HCT116 (cell line): ENCODE measurements around the gene B4GALT4. TPM values are rescaled to one million over a fixed set of nuclear protein-coding genes. Genes with fewer than 3 reads are reported as not detected.
A peak's percentile ranks its signal among the peaks of the same experiment; 100 is the strongest.

Experiments used
- ATAC-seq: fragments of 200-7000 bp; cut with Tn5 transposase; 2 replicates; pipeline ENCODE4 v1.9.1; 2020; ENCODE audit warnings: mild to moderate bottlenecking, moderate library complexity
- BruUV-seq: library from RNA; stranded (reverse); fragments of 400-500 nt; replicated peaks from 2 replicates; lab custom pipeline; 2021; lab: Mats Ljungman, UMichigan
- CTCF ChIA-PET: fragments of 300-600 bp; sonication (Branson Sonifier 250); formaldehyde crosslinking; loops from one replicate; lab custom pipeline; 2021; ENCODE audit warnings: antibody characterized with exemption; lab: Charles Lee
- POLR2A ChIA-PET: fragments of 300-600, 350-600 bp; sonication (Branson Sonifier 250); formaldehyde crosslinking; loops from one replicate; lab custom pipeline; 2021; ENCODE audit warnings: antibody characterized with exemption; lab: Charles Lee
- RAD21 ChIA-PET, 2 experiments: fragments of 300-600 bp; sonication (Branson Sonifier 250); formaldehyde crosslinking; loops; one replicate each; lab custom pipeline; 2023; ENCODE audit warnings: low total read pairs in 2 of 2; ENCODE audit not compliant: uncharacterized antibody in 2 of 2, unreplicated experiment in 2 of 2, low non-redundant PET in 1 of 2; lab: Charles Lee
- DNase-seq: peaks from one replicate; pipeline ENCODE4 v3.0.0-alpha.2; 2010; ENCODE audit warnings: low read depth, low spot score
- H2AFZ ChIP-seq: fragments of 200-600 bp; shearing (Covaris generic), sonication (generic); 2 replicates; pipeline ENCODE4 v1.6.1; 2017; ENCODE audit warnings: low read depth, mixed run types, mixed read lengths, antibody characterized with exemption, low read length; ENCODE audit not compliant: poor library complexity, severe bottlenecking
- H3K27ac ChIP-seq: 2 replicates; pipeline ENCODE4 v1.5.1; 2012; ENCODE audit warnings: low read depth, low read length
- H3K27me3 ChIP-seq: fragments of 200-600 bp; sonication (generic); 2 replicates; pipeline ENCODE4 v1.6.1; 2016; ENCODE audit warnings: mixed run types, low read length, mixed read lengths; ENCODE audit not compliant: insufficient read depth
- H3K36me3 ChIP-seq, 2 experiments: fragments of 200-500 bp in 1 of 2; fragments of 200-600 bp in 1 of 2; sonication (Bioruptor generic) in 1 of 2; sonication (generic) in 1 of 2; 2 replicates each; pipeline versions ENCODE4 v1.5.1 to v1.6.1; 2014 to 2016; ENCODE audit warnings: low read length in 2 of 2, inconsistent platforms in 1 of 2, mixed read lengths in 1 of 2, mixed run types in 1 of 2; ENCODE audit not compliant: insufficient read depth in 2 of 2, control insufficient read depth in 1 of 2
- H3K4me1 ChIP-seq, 2 experiments: fragments of 200-600 bp in 1 of 2; sonication (generic) in 1 of 2; 2 replicates each; pipeline versions ENCODE4 v1.5.1 to v1.6.1; 2012 to 2017; ENCODE audit warnings: low read length in 2 of 2, inconsistent platforms in 1 of 2, mild to moderate bottlenecking in 1 of 2, mixed read lengths in 1 of 2, mixed run types in 1 of 2, moderate library complexity in 1 of 2; ENCODE audit not compliant: insufficient read depth in 2 of 2, control insufficient read depth in 1 of 2
- H3K4me2 ChIP-seq: fragments of 200-600 bp; sonication (generic); 2 replicates; pipeline ENCODE4 v1.6.1; 2017; ENCODE audit warnings: mixed run types, low read length, mixed read lengths
- H3K4me3 ChIP-seq, 2 experiments: fragments of 200-600 bp in 1 of 2; sonication (generic) in 1 of 2; replicated peaks in 1 of 2; 2 replicates each; pipeline ENCODE4 v1.5.1; 2011 to 2016; ENCODE audit warnings: low read length in 2 of 2, control low read depth in 1 of 2, low read depth in 1 of 2, mild to moderate bottlenecking in 1 of 2, mixed read lengths in 1 of 2, mixed run types in 1 of 2
- H3K79me2 ChIP-seq: fragments of 200-600 bp; sonication (generic); 2 replicates; pipeline ENCODE4 v1.6.1; 2017; ENCODE audit warnings: mild to moderate bottlenecking, mixed run types, low read length, moderate library complexity, mixed read lengths; ENCODE audit not compliant: insufficient read depth
- H3K9ac ChIP-seq: fragments of 200-600 bp; sonication (generic); 2 replicates; pipeline ENCODE4 v1.6.1; 2016; ENCODE audit warnings: low read length, mixed read lengths
- H3K9me2 ChIP-seq: fragments of 200-600 bp; sonication (generic), shearing (Covaris generic); 2 replicates; pipeline ENCODE4 v1.6.1; 2017; ENCODE audit warnings: mixed run types, mild to moderate bottlenecking, moderate library complexity; ENCODE audit not compliant: insufficient read depth
- H3K9me3 ChIP-seq, 2 experiments: fragments of 200-500 bp in 1 of 2; fragments of 200-600 bp in 1 of 2; sonication (Bioruptor generic) in 1 of 2; sonication (generic) in 1 of 2; 2 replicates each; pipeline ENCODE4 v1.6.1; 2014 to 2017; ENCODE audit warnings: low read length in 2 of 2, mixed read lengths in 2 of 2, inconsistent platforms in 1 of 2, low read depth in 1 of 2, mild to moderate bottlenecking in 1 of 2, mixed run types in 1 of 2, moderate library complexity in 1 of 2; ENCODE audit not compliant: control insufficient read depth in 1 of 2, insufficient read depth in 1 of 2
- H4K20me1 ChIP-seq: fragments of 200-600 bp; sonication (generic), shearing (Covaris generic); 2 replicates; pipeline ENCODE4 v1.6.1; 2017; ENCODE audit warnings: mixed run types, mild to moderate bottlenecking, moderate library complexity; ENCODE audit not compliant: insufficient read depth
- CEBPB ChIP-seq: IDR thresholded peaks from 2 replicates; pipeline ENCODE4 v1.6.1; 2012; ENCODE audit warnings: low read depth
- EZH2phosphoT487 ChIP-seq: fragments of 200-600 bp; IDR thresholded peaks from 2 replicates; pipeline ENCODE4 v1.6.1; 2018; ENCODE audit warnings: antibody characterized with exemption, borderline replicate concordance
- FOSL1 ChIP-seq: IDR thresholded peaks from 2 replicates; pipeline ENCODE4 v1.6.1; 2012; ENCODE audit warnings: low read depth
- POLR2AphosphoS5 ChIP-seq: IDR thresholded peaks from 2 replicates; pipeline ENCODE4 v1.6.1; 2011; ENCODE audit warnings: mild to moderate bottlenecking, low read depth, low read length, moderate library complexity
- SRF ChIP-seq: IDR thresholded peaks from 2 replicates; pipeline ENCODE4 v1.6.1; 2012; ENCODE audit warnings: low read depth
- ZFX ChIP-seq: fragments of 450-650 bp; IDR thresholded peaks from 2 replicates; pipeline ENCODE4 v1.6.1; 2017
- ZNF274 ChIP-seq: fragments of 200-500 bp; sonication (Bioruptor generic); IDR thresholded peaks from 2 replicates; pipeline ENCODE4 v1.6.1; 2014; ENCODE audit warnings: mild to moderate bottlenecking, low read depth, low read length, inconsistent platforms
- intact Hi-C: fragments of 100-400 bp; cut with micrococcal nuclease; formaldehyde crosslinking; loops from 2 replicates; pipeline ENCODE4 v1.10.0; 2022
- total RNA-seq: library from RNA; stranded (reverse); gene quantifications from one replicate; pipeline ENCODE4 v1.2.1, GENCODE V29; 2021; ENCODE audit not compliant: unreplicated experiment
- TF ChIP-seq, protein P1 (sequence below), 3 experiments: fragments of 200-600 bp in 1 of 3; sonication (generic) in 1 of 3; IDR thresholded peaks in 2 of 3; conservative IDR thresholded peaks in 1 of 3; 2 replicates each; pipeline ENCODE4 v1.5.1; 2012 to 2017; ENCODE audit warnings: low read depth in 2 of 3, low read length in 2 of 3, antibody characterized with exemption in 1 of 3, borderline replicate concordance in 1 of 3, control low read depth in 1 of 3, mild to moderate bottlenecking in 1 of 3, mixed read lengths in 1 of 3, mixed run types in 1 of 3, moderate library complexity in 1 of 3; ENCODE audit not compliant: insufficient read depth in 1 of 3

B4GALT4 gene
- total RNA-seq, 1 experiment from 2014 or later: 15.9 TPM

- ChIA-PET CTCF (interaction anchor here (1.3 to 1.5 kb wide), 2 partner anchors 14 to 16 kb away, joined by 5 to 9 read pairs; no protein-coding TSS in a partner anchor), RAD21 (no interaction called here), POLR2A (no interaction called here)
- Histone ChIP-seq H2AFZ (peak overlapping the region; percentile 91), H4K20me1 (no peaks in the 10 kb centered on the region), H3K4me1 (peaks cover 0 to 8% of the 10 kb centered on the region in 2 experiments; a peak in 1 of 4 replicates), H3K27me3 (no peaks in the 10 kb centered on the region), H3K4me3 (no peak overlapping the region), H3K79me2 (no peaks in the 10 kb centered on the region), H3K27ac (no peak overlapping the region), H3K9ac (no peak overlapping the region), H3K9me2 (no peaks in the 10 kb centered on the region), H3K4me2 (no peak overlapping the region), H3K9me3 (no peaks in the 10 kb centered on the region), H3K36me3 (no peaks in the 10 kb centered on the region)
- intact Hi-C loops: no loop called here
- TF ChIP-seq CEBPB (no peak), POLR2AphosphoS5 (no peak), FOSL1 (no peak), SRF (peak; percentile 85; the same call in 1 of the 2 replicates), ZFX (no peak), ZNF274 (no peak), EZH2phosphoT487 (no peak)
- TF ChIP-seq, protein P1, sequence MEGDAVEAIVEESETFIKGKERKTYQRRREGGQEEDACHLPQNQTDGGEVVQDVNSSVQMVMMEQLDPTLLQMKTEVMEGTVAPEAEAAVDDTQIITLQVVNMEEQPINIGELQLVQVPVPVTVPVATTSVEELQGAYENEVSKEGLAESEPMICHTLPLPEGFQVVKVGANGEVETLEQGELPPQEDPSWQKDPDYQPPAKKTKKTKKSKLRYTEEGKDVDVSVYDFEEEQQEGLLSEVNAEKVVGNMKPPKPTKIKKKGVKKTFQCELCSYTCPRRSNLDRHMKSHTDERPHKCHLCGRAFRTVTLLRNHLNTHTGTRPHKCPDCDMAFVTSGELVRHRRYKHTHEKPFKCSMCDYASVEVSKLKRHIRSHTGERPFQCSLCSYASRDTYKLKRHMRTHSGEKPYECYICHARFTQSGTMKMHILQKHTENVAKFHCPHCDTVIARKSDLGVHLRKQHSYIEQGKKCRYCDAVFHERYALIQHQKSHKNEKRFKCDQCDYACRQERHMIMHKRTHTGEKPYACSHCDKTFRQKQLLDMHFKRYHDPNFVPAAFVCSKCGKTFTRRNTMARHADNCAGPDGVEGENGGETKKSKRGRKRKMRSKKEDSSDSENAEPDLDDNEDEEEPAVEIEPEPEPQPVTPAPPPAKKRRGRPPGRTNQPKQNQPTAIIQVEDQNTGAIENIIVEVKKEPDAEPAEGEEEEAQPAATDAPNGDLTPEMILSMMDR (IDR thresholded peaks at IDR 0.05 in 2 of 3, conservative IDR thresholded peaks at IDR 0.05 in 1 of 3; ENCODE audit: borderline replicate concordance in 1 of 3, insufficient read depth in 1 of 3, low read depth in 2 of 3, low read length in 2 of 3): no peak
- ATAC-seq (peak; percentile 73; the same call in 1 of the 2 replicates), DNase-seq (no peak)
- no TSS peak for BruUV-seq
These were observed 17.2 kb upstream of the B4GALT4 start for GRCh38 chr3:119257654-119258410.
